ENCODE data around the gene NXN.

DNA sequence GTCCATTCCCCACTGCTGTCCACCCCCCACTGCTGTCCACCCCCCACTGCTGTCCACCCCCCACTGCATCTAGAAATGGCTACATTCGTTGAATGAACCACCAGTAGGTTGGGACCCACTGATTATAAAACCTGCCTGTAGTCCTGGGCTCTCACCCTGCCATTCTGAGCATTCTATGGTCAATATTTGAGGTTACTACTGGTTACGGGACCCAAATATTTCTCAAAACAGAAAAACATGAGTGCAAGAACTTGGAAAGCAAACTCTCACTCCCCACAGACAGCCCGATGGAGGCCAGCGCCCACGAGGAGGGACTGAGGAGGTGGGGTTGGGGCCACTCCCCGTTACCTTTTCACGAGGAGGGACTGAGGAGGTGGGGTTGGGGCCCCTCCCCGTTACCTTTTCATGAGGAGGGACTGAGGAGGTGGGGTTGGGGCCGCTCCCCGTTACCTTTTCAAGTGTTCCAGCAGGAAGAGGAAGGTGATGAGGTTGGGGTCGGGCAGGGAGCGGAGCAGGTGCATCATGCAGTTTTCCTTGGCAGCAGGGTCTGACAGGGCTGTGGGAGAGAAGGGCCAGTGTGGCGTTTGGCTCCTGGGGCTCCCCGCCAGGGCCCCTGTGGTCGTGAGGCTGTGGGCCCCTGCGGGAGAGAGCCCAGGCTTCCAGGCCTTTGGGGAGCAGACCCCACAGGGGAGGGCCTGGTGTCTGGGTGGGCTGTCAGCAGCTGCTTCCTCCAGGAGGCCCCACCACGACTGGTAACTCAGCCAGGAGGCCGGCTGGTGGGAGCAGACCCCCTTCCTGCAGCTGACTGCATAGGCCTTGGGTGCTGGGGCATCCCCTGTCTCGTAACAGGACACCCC, 29.9 kb upstream of the NXN start:
- TF ChIP-seq GATA3 (IDR thresholded peaks at IDR 0.05; ENCODE audit: low read depth, low read length) (no peak), GATA2 (IDR thresholded peaks at IDR 0.05; ENCODE audit: low read depth, low read length) (no peak)
